ENCODE measurements around the gene MTLN.
"Not testable (repeated sequence)": the region's sequence is repeated elsewhere in the genome, so short reads cannot be mapped to it uniquely, and the experiment has no call there.

The MTLN gene

GRCh38 chr2:110197452-110197851, 14.9 kb downstream of the MTLN start:
- no peak for DNase-seq

- DNase-seq: not testable (repeated sequence)
These were observed 22.2 kb downstream of the MTLN start for GRCh38 chr2:110190169-110190568.

GRCh38 chr2:110182449-110182848, 29.9 kb downstream of the MTLN start:
- no peak for DNase-seq

DNA sequence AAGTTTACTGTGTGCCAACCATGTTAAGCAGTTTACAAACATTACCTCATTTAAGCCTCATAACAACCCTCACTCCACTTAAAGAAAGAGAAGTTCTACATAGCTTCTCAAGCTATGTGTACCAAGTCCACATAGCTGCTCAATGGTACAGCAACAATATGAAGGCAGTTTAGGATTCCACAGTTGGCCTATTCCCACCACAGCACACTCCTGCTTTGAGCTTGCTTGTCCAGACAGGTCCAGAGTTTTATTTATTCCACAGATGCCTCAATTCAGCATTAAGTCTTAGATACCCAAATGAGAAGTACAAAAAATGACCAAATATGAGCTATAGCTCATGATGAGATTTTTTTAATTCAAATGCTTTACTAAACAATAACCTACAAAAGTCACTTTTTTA, 32.3 kb downstream of the MTLN start:
- DNase-seq: no peak

- DNase-seq: no peak
These were observed 38.8 kb downstream of the MTLN start for GRCh38 chr2:110173523-110173922.

DNA sequence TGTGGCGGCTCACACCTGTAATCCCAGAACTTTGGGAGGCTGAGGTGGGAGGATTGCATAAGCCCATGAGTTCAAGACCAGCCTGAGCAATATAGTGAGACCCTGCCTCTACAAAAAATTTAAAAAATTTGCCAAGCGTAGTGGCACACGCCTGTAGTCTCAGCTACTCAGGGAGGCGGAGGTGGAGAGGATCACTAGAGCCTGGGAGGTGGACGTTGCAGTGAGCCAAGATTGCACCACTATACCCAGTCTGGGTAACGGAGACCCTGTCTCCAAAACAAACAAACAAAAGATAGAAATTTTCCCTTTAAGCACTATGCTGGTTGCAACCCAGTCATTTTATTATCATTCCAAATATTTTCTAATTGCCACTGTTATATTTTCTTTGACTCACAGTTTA, 39.8 kb downstream of the MTLN start:
- DNase-seq: no peak

- no peak for DNase-seq
These were observed 42.2 kb downstream of the MTLN start for GRCh38 chr2:110170102-110170501.

DNA sequence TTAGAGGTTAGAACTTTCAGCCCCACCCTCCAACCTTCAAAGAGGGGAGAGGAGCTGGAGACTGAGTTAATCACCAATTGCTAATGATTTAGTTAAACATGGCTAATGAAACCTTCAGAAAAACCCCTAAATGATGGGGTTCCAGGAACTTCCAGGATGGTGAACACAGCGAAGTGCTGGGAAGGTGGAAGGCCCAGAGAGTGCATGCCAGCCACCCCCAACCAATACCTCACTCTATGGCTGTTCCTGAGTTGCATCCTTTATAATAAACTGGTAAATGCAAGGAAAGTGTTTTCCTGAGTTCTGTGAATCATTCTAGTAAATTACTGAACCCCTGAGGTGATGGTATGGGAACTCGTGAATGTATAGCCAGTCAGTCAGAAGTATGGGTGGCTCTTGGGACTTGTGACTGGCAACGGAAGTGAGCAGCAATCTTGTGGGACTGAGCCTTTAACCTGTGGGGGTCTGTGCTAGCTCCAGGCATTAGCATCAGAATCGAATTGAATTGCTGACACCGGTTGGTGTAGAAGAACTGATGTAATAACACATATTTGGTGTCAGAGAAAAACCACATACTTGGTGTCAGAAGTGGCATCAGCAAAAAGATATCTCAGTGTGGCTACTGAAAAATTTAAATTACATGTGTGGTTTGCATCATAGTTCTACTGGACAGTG, 44.9 kb downstream of the MTLN start:
- no peak for DNase-seq

GRCh38 chr2:110166266-110166665, 46.1 kb downstream of the MTLN start:
- DNase-seq: no peak
